K562 (cell line): ENCODE data around the gene IPO7. TPM values are rescaled to one million over a fixed set of nuclear protein-coding genes. Genes with fewer than 3 reads are reported as not detected.

Source experiments
- ARHGAP35 ChIP-seq: fragments of 450-650 bp; IDR thresholded peaks from 2 replicates; pipeline ENCODE4 v1.6.1; 2018; ENCODE audit not compliant: partially characterized antibody
- ARID1B ChIP-seq: fragments of 450-650 bp; IDR thresholded peaks from 2 replicates; pipeline ENCODE4 v1.6.1; 2016; ENCODE audit warnings: antibody characterized with exemption, mild to moderate bottlenecking, inconsistent platforms
- ATF7 ChIP-seq: fragments of 450-650 bp; IDR thresholded peaks from 2 replicates; pipeline ENCODE4 v1.7.1; 2014; ENCODE audit warnings: mild to moderate bottlenecking, moderate library complexity
- BCOR ChIP-seq: fragments of 450-650 bp; IDR thresholded peaks from 2 replicates; pipeline ENCODE4 v1.6.1; 2016
- CEBPG ChIP-seq, 3 experiments: fragments of 200-800 bp in 1 of 3; sonication (Bioruptor generic) in 1 of 3; sonication (generic) in 1 of 3; formaldehyde crosslinking in 1 of 3; IDR thresholded peaks in 2 of 3; conservative IDR thresholded peaks in 1 of 3; 2 replicates each; pipeline versions ENCODE4 v1.6.1 to v1.8.0; 2016 to 2022; ENCODE audit warnings: missing compliant biosample characterization in 2 of 3, missing genetic modification characterization in 2 of 3, mild to moderate bottlenecking in 1 of 3, missing genetic modification reagents in 1 of 3
- DDX20 ChIP-seq: fragments of 450-650 bp; IDR thresholded peaks from 2 replicates; pipeline ENCODE4 v1.6.1; 2016; ENCODE audit warnings: missing genetic modification characterization, low read depth, mild to moderate bottlenecking, missing compliant biosample characterization, moderate library complexity
- KDM5B ChIP-seq: fragments of 200-600 bp; sonication (generic); IDR thresholded peaks from 2 replicates; pipeline ENCODE4 v1.6.1; 2012; ENCODE audit warnings: low read depth, mild to moderate bottlenecking, moderate library complexity, low read length, control low read depth, inconsistent platforms; ENCODE audit not compliant: insufficient replicate concordance
- NFE2L1 ChIP-seq: fragments of 450-650 bp; IDR thresholded peaks from 2 replicates; pipeline ENCODE4 v1.6.1; 2016; ENCODE audit warnings: missing genetic modification characterization, low read depth, mild to moderate bottlenecking, missing compliant biosample characterization, moderate library complexity, borderline replicate concordance
- NR2F6 ChIP-seq: fragments of 450-650 bp; formaldehyde crosslinking; IDR thresholded peaks from 2 replicates; pipeline ENCODE4 v1.4.0; 2020; ENCODE audit warnings: mild to moderate bottlenecking
- NR4A1 ChIP-seq, 2 experiments: fragments of 250-450 bp in 1 of 2; fragments of 450-650 bp in 1 of 2; sonication (Bioruptor Pico) in 1 of 2; IDR thresholded peaks; 2 replicates each; pipeline versions ENCODE4 v1.4.0 to v1.6.1; 2016 to 2020; ENCODE audit warnings: mild to moderate bottlenecking in 2 of 2, missing compliant biosample characterization in 1 of 2, missing genetic modification characterization in 1 of 2, moderate library complexity in 1 of 2
- NUFIP1 ChIP-seq: fragments of 450-650 bp; IDR thresholded peaks from 2 replicates; pipeline ENCODE4 v1.6.1; 2018; ENCODE audit not compliant: partially characterized antibody
- OTX1 ChIP-seq: fragments of 450-650 bp; formaldehyde crosslinking; IDR thresholded peaks from 2 replicates; pipeline ENCODE4 v1.4.0; 2022; ENCODE audit warnings: mild to moderate bottlenecking
- SIRT6 ChIP-seq: IDR thresholded peaks from one replicate; pipeline ENCODE4 v1.6.1; 2012; ENCODE audit warnings: low read depth, mild to moderate bottlenecking, control low read depth, inconsistent platforms, low read length, moderate library complexity
- SRSF1 ChIP-seq: fragments of 200-400 bp; formaldehyde crosslinking; IDR thresholded peaks from 2 replicates; pipeline ENCODE4 v1.6.1; 2017; ENCODE audit warnings: mild to moderate bottlenecking, low read depth, low read length, moderate library complexity
- TBL1XR1 ChIP-seq, 2 experiments: IDR thresholded peaks; 2 replicates each; pipeline ENCODE4 v1.6.1; 2012; ENCODE audit warnings: improper control_type of control experiment in 2 of 2, low read length in 2 of 2, mild to moderate bottlenecking in 1 of 2
- TEAD2 ChIP-seq: fragments of 450-650 bp; IDR thresholded peaks from 2 replicates; pipeline ENCODE4 v1.6.1; 2016; ENCODE audit warnings: missing genetic modification characterization, control low read depth, missing compliant biosample characterization
- XRCC3 ChIP-seq: fragments of 450-650 bp; IDR thresholded peaks from 2 replicates; pipeline ENCODE4 v1.6.1; 2017; ENCODE audit warnings: mild to moderate bottlenecking, moderate library complexity
- ZNF274 ChIP-seq: IDR thresholded peaks from 2 replicates; pipeline ENCODE4 v1.6.1; 2011; ENCODE audit warnings: low read depth, mild to moderate bottlenecking, low read length, moderate library complexity, borderline replicate concordance
- ZNF695 ChIP-seq: fragments of 450-650 bp; formaldehyde crosslinking; IDR thresholded peaks from 2 replicates; pipeline ENCODE4 v1.4.0; 2020; ENCODE audit warnings: mild to moderate bottlenecking, moderate library complexity
- polyA plus RNA-seq, 8 experiments: library from polyadenylated mRNA; depleted of rRNA in 4 of 8; stranded (reverse) in 5 of 8; unstranded in 3 of 8; fragments of >200 nt; fragmentation: Nextera tagmentation in 2 of 8; fragmentation: Illumina TruSeq in 1 of 8; extraction: Ambion mirVana in 2 of 8; extraction: Trizol in 1 of 8; gene quantifications; 2 replicates each; pipeline versions ENCODE4 v1.2.1 to v1.2.3, GENCODE V29; 2011 to 2014; ENCODE audit warnings: inconsistent platforms in 1 of 8, missing spikeins in 1 of 8
- total RNA-seq, 7 experiments: library from RNA; depleted of rRNA in 6 of 7; stranded (reverse); fragments of >200 nt in 6 of 7; fragmentation: Illumina TruSeq in 2 of 7; extraction: Trizol in 2 of 7; gene quantifications; 2 replicates each; pipeline versions ENCODE4 v1.2.1 to v1.2.3, GENCODE V29; 2011 to 2021; ENCODE audit warnings: low replicate concordance in 1 of 7
- TF ChIP-seq, protein P1 (sequence below): fragments of 250-450 bp; sonication (Bioruptor Pico); IDR thresholded peaks from 2 replicates; pipeline ENCODE4 v1.8.0; 2021; ENCODE audit warnings: mild to moderate bottlenecking, moderate library complexity
- TF ChIP-seq, protein P2 (sequence below): fragments of 450-650 bp; IDR thresholded peaks from 2 replicates; pipeline ENCODE4 v1.6.1; 2018; ENCODE audit not compliant: partially characterized antibody

The IPO7 gene
- total and polyA plus RNA-seq, 9 of the 15 experiments (the other 6 are each of a cell fraction or from before 2014, with no cell fraction given) = 23.6 to 138 (median 110) TPM

GRCh38 chr11:9460322-9461062 is 76.0 kb downstream of the IPO7 start, which contains the start of gene ZNF143 (continued):
- TF ChIP-seq TEAD2 (tag) = no peak
- peak; percentile 39; the same call in 1 of the 2 replicates for TF ChIP-seq ARID1B
- no peak; the same call in 1 of the 2 replicates for TF ChIP-seq CEBPG (CRISPR knock-in tag; IDR thresholded peaks at IDR 0.05)
- TF ChIP-seq CEBPG (tag; conservative IDR thresholded peaks at IDR 0.05 in 1 of 2, IDR thresholded peaks at IDR 0.05 in 1 of 2) = peak; percentile 19 to 58; a peak in 1 of 4 replicates
- no peak for TF ChIP-seq ZNF695
- no peak; the same call in 1 of the 2 replicates for TF ChIP-seq SRSF1
- no peak for TF ChIP-seq XRCC3
- TF ChIP-seq TBL1XR1 (IDR thresholded peaks at IDR 0.05; ENCODE audit: low read length in 2 of 2) = peak; percentile 34 to 86; a peak in 2 of 4 replicates
- TF ChIP-seq SIRT6 = no peak
- no peak for TF ChIP-seq NFE2L1 (tag)
- TF ChIP-seq NR2F6 = no peak
- TF ChIP-seq, protein P1, sequence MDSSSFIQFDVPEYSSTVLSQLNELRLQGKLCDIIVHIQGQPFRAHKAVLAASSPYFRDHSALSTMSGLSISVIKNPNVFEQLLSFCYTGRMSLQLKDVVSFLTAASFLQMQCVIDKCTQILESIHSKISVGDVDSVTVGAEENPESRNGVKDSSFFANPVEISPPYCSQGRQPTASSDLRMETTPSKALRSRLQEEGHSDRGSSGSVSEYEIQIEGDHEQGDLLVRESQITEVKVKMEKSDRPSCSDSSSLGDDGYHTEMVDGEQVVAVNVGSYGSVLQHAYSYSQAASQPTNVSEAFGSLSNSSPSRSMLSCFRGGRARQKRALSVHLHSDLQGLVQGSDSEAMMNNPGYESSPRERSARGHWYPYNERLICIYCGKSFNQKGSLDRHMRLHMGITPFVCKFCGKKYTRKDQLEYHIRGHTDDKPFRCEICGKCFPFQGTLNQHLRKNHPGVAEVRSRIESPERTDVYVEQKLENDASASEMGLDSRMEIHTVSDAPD = no peak
- TF ChIP-seq ATF7 = peak; percentile 98
- TF ChIP-seq KDM5B = no peak
- peak; percentile 52; the same call in 1 of the 2 replicates for TF ChIP-seq OTX1 (CRISPR knock-in tag)
- peak; percentile 38; the same call in 1 of the 2 replicates for TF ChIP-seq BCOR
- no peak for TF ChIP-seq DDX20 (tag)
- TF ChIP-seq ARHGAP35 = no peak
- no peak for TF ChIP-seq ZNF274
- TF ChIP-seq NUFIP1 = no peak
- no peak for TF ChIP-seq NR4A1 (CRISPR knock-in tag; IDR thresholded peaks at IDR 0.05)
- peak; percentile 31; the same call in 1 of the 2 replicates for TF ChIP-seq NR4A1 (tag; IDR thresholded peaks at IDR 0.05)
- TF ChIP-seq, protein P2, sequence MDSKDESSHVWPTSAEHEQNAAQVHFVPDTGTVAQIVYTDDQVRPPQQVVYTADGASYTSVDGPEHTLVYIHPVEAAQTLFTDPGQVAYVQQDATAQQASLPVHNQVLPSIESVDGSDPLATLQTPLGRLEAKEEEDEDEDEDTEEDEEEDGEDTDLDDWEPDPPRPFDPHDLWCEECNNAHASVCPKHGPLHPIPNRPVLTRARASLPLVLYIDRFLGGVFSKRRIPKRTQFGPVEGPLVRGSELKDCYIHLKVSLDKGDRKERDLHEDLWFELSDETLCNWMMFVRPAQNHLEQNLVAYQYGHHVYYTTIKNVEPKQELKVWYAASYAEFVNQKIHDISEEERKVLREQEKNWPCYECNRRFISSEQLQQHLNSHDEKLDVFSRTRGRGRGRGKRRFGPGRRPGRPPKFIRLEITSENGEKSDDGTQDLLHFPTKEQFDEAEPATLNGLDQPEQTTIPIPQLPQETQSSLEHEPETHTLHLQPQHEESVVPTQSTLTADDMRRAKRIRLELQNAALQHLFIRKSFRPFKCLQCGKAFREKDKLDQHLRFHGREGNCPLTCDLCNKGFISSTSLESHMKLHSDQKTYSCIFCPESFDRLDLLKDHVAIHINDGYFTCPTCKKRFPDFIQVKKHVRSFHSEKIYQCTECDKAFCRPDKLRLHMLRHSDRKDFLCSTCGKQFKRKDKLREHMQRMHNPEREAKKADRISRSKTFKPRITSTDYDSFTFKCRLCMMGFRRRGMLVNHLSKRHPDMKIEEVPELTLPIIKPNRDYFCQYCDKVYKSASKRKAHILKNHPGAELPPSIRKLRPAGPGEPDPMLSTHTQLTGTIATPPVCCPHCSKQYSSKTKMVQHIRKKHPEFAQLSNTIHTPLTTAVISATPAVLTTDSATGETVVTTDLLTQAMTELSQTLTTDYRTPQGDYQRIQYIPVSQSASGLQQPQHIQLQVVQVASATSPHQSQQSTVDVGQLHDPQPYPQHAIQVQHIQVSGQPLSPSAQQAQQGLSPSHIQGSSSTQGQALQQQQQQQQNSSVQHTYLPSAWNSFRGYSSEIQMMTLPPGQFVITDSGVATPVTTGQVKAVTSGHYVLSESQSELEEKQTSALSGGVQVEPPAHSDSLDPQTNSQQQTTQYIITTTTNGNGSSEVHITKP = peak; percentile 72
